ENCODE data around the gene TSSK2.

GRCh38 chr22:19106886-19107729 is 24.0 kb upstream of the TSSK2 start:
- TF ChIP-seq, protein P1, sequence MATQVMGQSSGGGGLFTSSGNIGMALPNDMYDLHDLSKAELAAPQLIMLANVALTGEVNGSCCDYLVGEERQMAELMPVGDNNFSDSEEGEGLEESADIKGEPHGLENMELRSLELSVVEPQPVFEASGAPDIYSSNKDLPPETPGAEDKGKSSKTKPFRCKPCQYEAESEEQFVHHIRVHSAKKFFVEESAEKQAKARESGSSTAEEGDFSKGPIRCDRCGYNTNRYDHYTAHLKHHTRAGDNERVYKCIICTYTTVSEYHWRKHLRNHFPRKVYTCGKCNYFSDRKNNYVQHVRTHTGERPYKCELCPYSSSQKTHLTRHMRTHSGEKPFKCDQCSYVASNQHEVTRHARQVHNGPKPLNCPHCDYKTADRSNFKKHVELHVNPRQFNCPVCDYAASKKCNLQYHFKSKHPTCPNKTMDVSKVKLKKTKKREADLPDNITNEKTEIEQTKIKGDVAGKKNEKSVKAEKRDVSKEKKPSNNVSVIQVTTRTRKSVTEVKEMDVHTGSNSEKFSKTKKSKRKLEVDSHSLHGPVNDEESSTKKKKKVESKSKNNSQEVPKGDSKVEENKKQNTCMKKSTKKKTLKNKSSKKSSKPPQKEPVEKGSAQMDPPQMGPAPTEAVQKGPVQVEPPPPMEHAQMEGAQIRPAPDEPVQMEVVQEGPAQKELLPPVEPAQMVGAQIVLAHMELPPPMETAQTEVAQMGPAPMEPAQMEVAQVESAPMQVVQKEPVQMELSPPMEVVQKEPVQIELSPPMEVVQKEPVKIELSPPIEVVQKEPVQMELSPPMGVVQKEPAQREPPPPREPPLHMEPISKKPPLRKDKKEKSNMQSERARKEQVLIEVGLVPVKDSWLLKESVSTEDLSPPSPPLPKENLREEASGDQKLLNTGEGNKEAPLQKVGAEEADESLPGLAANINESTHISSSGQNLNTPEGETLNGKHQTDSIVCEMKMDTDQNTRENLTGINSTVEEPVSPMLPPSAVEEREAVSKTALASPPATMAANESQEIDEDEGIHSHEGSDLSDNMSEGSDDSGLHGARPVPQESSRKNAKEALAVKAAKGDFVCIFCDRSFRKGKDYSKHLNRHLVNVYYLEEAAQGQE (IDR thresholded peaks at IDR 0.05; ENCODE audit: insufficient read depth in 1 of 2, low read depth in 2 of 2, low read length in 2 of 2) = no peak
- TF ChIP-seq POLR2AphosphoS5 (IDR thresholded peaks at IDR 0.05; ENCODE audit: low read depth, low read length) = no peak
